ENCODE results near the gene GAS5.

GAS5 gene

DNA sequence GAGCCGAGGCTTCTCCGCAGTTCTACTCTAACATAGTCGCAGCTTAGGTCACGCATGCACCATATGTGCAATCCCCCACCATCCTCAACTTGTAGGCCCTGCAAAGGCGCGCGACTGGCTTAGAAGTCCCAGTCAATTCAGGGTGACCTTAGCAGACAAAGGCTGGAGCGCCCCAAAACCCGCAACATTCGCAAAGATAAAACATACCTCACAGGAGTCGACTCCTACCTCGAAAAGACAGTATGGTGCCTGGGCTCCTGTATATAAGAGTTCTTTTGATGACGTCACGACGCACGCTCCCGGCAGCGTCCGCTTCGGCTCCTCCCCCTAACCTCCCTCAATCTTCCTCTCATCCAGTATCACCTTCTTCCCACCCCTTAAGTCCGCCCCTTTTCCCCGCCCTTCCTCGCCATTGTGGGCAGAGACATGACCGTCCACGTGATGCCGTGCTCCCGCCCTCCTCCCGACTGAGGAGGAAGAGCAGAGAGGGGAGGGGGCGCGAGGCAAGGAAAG, at the start of gene GAS5:
GAS5 (minus strand) TSS at position 237 of the 513 bp plus-strand sequence.
- TF ChIP-seq ZFX (IDR thresholded peaks at IDR 0.05) = no peak
- TF ChIP-seq, protein P1, sequence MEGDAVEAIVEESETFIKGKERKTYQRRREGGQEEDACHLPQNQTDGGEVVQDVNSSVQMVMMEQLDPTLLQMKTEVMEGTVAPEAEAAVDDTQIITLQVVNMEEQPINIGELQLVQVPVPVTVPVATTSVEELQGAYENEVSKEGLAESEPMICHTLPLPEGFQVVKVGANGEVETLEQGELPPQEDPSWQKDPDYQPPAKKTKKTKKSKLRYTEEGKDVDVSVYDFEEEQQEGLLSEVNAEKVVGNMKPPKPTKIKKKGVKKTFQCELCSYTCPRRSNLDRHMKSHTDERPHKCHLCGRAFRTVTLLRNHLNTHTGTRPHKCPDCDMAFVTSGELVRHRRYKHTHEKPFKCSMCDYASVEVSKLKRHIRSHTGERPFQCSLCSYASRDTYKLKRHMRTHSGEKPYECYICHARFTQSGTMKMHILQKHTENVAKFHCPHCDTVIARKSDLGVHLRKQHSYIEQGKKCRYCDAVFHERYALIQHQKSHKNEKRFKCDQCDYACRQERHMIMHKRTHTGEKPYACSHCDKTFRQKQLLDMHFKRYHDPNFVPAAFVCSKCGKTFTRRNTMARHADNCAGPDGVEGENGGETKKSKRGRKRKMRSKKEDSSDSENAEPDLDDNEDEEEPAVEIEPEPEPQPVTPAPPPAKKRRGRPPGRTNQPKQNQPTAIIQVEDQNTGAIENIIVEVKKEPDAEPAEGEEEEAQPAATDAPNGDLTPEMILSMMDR (conservative IDR thresholded peaks at IDR 0.05) = no peak
- peak within 1 kb of the TSS; percentile 90 for H3K27ac ChIP-seq

DNA sequence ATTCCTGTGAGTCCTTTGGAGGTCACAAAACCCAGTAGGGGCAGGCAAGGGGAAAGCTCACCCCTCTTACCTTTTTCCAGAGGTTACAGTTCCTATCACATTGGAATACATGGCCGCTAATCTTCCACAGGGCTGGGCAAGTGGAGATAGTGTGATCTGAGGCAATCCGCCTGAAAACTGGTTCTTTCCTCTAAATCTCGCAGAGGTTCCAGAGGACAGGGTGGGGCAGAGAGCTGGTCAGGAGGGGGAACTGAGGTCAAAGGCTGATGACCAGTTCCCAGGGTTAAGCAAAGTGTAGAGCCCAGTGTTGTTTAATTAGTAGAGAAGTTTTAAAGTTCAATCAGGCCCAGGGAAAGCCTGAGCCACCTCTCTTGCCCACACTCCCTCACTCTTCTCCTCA, 49.4 kb upstream of the GAS5 start, which contains the start of gene SERPINC1:
SERPINC1 (minus strand) TSS at position 179 of the 400 bp plus-strand sequence; CDS start at position 111, 68 bp downstream.
- TF ChIP-seq ZFX (IDR thresholded peaks at IDR 0.05) = no peak
- TF ChIP-seq, protein P1 (conservative IDR thresholded peaks at IDR 0.05) = no peak
- H3K27ac ChIP-seq = no peak within 1 kb of the TSS

DNA sequence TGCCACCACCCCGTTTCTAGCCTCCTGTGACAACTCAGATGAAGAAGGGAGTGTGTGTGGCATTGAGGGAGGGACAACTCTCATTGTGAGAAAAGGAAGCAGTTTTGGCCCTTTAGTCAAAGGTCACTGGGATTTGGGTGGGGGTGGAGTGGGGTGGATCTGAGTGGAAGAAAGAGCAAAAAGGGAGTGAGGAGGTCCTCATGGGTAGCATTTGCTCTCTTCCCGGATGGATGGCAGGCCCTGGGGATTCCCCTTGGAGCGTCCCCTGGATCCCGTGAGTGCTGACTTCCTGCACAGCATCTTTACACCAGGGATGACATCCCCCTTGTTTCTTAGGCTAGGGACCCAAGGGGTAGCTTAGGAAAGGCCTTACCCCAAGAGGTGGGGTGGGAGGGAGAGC, 48.9 kb upstream of the GAS5 start:
- no peak overlapping the region for H3K27ac ChIP-seq
- TF ChIP-seq, protein P1 (conservative IDR thresholded peaks at IDR 0.05) = no peak
- TF ChIP-seq ZFX (IDR thresholded peaks at IDR 0.05) = no peak

DNA sequence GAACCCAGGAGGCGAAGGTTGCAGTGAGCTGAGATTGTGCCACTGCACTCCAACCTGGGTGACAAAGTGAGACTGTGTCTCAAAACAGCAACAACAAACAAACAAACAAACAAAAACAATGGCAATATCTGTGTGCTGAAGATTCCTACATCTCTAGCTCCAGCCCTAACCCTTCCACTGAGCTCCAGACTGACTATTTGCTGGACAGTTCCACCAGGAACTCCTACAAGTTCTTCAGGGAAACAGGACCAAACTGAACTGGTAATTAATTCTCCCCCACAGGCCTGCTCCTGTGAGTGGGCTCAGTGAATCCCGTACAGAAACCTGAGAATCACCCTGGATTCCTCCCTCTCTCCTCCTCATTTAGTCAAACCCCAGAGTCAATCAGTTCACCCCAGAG, 47.8 kb upstream of the GAS5 start:
- no peak overlapping the region for H3K27ac ChIP-seq
- TF ChIP-seq, protein P1 (conservative IDR thresholded peaks at IDR 0.05) = no peak

DNA sequence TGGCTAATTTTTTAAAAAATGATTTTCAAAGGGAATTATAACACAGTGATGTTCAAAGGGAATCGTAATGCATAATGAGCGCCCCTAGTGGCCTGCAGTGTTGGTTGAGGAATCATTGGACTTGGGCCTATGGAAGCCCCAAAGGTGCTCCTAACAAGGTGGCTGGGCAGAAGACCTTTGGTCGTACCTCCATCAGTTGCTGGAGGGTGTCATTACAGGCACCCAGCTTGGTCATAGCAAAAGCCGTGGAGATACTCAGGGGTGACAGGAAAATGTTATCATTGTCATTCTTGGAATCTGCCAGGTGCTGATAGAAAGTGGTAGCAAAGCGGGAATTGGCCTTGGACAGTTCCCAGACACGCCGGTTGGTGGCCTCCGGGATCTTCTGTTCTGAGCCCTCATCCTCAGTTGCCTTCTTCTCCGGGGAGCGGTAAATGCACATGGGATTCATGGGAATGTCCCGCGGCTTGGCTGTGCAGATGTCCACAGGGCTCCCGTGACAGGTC, 46.6 kb upstream of the GAS5 start:
- no peak for TF ChIP-seq ZFX (IDR thresholded peaks at IDR 0.05)
- TF ChIP-seq, protein P1 (conservative IDR thresholded peaks at IDR 0.05) = peak; percentile 91
- no peak overlapping the region for H3K27ac ChIP-seq

DNA sequence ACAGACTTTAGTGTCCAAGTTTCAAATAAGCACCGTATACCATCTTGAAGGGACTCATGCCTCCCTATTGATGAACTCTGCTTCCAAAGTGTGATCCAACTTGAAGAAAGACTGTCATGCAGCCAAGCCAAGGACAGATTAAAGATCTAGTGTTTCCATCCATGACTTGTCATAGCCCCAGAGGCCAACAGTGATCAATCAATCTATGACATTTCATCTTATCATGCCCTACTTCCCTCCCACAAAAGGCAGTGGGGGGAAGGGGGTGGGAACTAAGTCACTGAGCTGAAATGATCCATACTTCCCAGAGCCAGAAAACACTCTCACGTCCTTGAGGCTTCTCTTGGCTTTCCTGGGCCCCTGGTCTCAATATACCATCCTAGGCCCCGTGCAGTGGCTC, 45.3 kb upstream of the GAS5 start:
- TF ChIP-seq, protein P1 (conservative IDR thresholded peaks at IDR 0.05) = no peak
- TF ChIP-seq ZFX (IDR thresholded peaks at IDR 0.05) = no peak
- no peak overlapping the region for H3K27ac ChIP-seq

DNA sequence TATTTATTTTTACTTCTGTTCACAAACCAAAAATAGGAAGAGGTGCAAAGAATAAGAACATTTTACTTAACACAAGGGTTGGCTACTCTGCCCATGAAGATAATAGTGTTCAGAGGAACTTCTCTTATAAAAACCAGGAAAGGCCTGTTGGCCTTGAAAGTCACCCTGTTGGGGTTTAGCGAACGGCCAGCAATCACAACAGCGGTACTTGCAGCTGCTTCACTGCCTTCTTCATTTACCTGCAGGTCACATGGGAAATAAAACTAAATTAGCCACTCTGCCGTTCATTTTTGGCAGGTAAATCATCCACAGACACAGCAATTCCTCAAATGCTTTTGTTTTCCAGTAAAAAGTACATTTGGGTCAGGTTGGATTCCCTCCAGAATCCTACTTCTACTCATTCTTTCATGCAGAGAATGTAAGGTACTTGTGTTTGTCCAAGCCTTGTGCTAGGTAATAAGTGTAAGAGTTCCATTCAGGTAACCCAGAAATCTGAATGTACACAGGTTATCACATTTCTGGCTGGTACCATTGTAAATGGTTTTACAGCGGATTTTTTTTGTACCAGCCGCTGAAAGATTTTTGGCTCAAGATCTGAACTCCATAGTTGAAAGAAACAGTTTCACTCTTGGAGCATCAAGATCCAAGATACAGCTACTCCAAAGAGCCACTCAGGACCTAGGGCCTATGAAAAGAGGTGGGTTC, 36.2 kb upstream of the GAS5 start:
- H3K27ac ChIP-seq = no peak overlapping the region
- TF ChIP-seq, protein P1 (conservative IDR thresholded peaks at IDR 0.05) = no peak
- no peak for TF ChIP-seq ZFX (IDR thresholded peaks at IDR 0.05)
